ENCODE results near the gene PPM1B. TPM values are rescaled to one million over a fixed set of nuclear protein-coding genes. Genes with fewer than 3 reads are reported as not detected.
"Not testable (repeated sequence)": the region's sequence is repeated elsewhere in the genome, so short reads cannot be mapped to it uniquely, and the experiment has no call there.

Gene PPM1B
- total RNA-seq, 1 experiment from 2014 or later, result 49.5 TPM

DNA sequence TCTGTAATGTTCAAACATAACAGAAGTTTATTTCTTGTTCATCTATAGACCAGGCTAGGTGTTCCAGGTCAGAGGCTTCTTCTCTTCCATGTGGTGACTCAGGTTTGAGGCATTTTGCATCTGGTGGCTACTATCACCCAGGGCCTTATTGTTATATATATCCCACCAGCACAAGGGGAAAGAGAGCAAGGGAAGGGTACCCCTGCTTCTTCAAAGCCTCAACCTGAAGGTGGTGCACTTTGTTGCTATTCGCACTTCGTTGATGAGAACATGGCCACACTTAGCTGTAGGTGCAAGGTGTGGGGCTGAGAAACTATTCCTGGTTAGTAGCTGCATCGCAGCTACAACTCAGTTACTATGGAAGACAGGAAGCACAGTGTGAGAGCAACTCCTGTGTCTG, 79.2 kb downstream of the PPM1B start:
- H3K9ac ChIP-seq (ENCODE audit: low read length), result no peak overlapping the region
- H3K9me3 ChIP-seq (ENCODE audit: low read length), result no peaks in the 10 kb centered on the region
- no peaks in the 10 kb centered on the region for H3K9me2 ChIP-seq (replicated peaks; ENCODE audit: insufficient read depth, low read length)
- H2AFZ ChIP-seq (ENCODE audit: low read length), result no peak overlapping the region
- no peak overlapping the region for H3K4me3 ChIP-seq (ENCODE audit: low read length)
- H3K79me2 ChIP-seq (ENCODE audit: low read length), result no peaks in the 10 kb centered on the region
- no peak overlapping the region for H3K4me2 ChIP-seq (ENCODE audit: low read depth, low read length, poor library complexity, severe bottlenecking)
- peaks cover 15% of the 10 kb centered on the region for H3K4me1 ChIP-seq (ENCODE audit: low read length)
- no peaks in the 10 kb centered on the region for H3K36me3 ChIP-seq (ENCODE audit: insufficient read depth, low read length)
- no peaks in the 10 kb centered on the region for H3K27me3 ChIP-seq (ENCODE audit: low read length)
- peak; percentile 72 for DNase-seq
- H3K27ac ChIP-seq (ENCODE audit: low read length), result no peak overlapping the region
- H4K20me1 ChIP-seq (ENCODE audit: insufficient read depth, low read depth, low read length), result no peaks in the 10 kb centered on the region

DNA sequence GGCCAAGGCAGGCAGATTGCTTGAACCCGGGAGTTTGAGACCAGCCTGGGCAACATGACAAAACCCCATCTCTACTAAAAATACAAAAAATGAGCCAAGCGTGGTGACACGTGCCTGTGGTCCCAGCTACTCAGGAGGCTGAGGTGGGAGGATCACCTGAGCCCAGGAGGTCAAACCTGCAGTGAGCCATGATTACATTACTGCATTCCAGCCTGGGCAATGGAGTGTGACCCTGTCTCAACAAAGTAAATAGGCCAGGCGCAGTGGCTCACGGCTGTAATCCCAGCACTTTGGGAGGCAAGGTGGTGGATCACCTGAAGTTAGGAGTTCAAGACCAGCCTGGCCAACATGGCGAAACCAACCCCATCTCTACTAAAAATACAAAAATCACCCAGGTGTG, 80.6 kb downstream of the PPM1B start:
- H3K9ac ChIP-seq (ENCODE audit: low read length); H3K36me3 ChIP-seq (ENCODE audit: insufficient read depth, low read length); H3K9me2 ChIP-seq (replicated peaks; ENCODE audit: insufficient read depth, low read length); H4K20me1 ChIP-seq (ENCODE audit: insufficient read depth, low read depth, low read length); H3K79me2 ChIP-seq (ENCODE audit: low read length); H3K4me3 ChIP-seq (ENCODE audit: low read length); H2AFZ ChIP-seq (ENCODE audit: low read length); H3K9me3 ChIP-seq (ENCODE audit: low read length); H3K27me3 ChIP-seq (ENCODE audit: low read length); DNase-seq; H3K27ac ChIP-seq (ENCODE audit: low read length); H3K4me2 ChIP-seq (ENCODE audit: low read depth, low read length, poor library complexity, severe bottlenecking): not testable (repeated sequence)
- peaks cover 13% of the 10 kb centered on the region for H3K4me1 ChIP-seq (ENCODE audit: low read length)

DNA sequence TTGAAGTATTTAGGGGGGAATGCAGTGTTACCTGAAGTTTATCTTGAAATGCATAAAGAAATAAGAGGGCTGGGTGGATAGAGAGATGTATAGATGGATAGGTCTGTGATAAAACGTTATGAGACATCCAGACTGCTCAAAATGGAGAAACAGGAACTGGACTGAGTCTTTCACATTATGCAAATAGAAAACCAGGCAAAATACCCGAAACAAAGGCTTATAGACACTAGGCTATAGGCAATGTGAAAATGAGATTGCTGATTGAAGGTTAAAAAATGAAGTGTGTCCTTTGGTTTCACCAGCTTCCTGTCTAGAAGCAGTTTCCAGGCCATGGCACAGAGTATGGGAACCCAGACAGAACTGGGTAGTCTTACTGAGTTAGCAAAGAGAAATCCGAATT, 81.7 kb downstream of the PPM1B start:
- no peaks in the 10 kb centered on the region for H3K79me2 ChIP-seq (ENCODE audit: low read length)
- peaks cover 10% of the 10 kb centered on the region for H3K4me1 ChIP-seq (ENCODE audit: low read length)
- 0 out of 2 replicates have a peak overlapping the region, but pooled peaks have one; percentile 7 for H3K9ac ChIP-seq (ENCODE audit: low read length)
- no peaks in the 10 kb centered on the region for H3K9me2 ChIP-seq (replicated peaks; ENCODE audit: insufficient read depth, low read length)
- H2AFZ ChIP-seq (ENCODE audit: low read length), result peak overlapping the region; percentile 92
- H3K9me3 ChIP-seq (ENCODE audit: low read length), result no peaks in the 10 kb centered on the region
- no peaks in the 10 kb centered on the region for H4K20me1 ChIP-seq (ENCODE audit: insufficient read depth, low read depth, low read length)
- peak; percentile 67 for DNase-seq
- 0 out of 2 replicates have a peak overlapping the region, but pooled peaks have one; percentile 20 for H3K4me3 ChIP-seq (ENCODE audit: low read length)
- H3K27me3 ChIP-seq (ENCODE audit: low read length), result no peaks in the 10 kb centered on the region
- H3K4me2 ChIP-seq (ENCODE audit: low read depth, low read length, poor library complexity, severe bottlenecking), result peak overlapping the region; percentile 49
- H3K27ac ChIP-seq (ENCODE audit: low read length), result no peak overlapping the region
- H3K36me3 ChIP-seq (ENCODE audit: insufficient read depth, low read length), result no peaks in the 10 kb centered on the region

DNA sequence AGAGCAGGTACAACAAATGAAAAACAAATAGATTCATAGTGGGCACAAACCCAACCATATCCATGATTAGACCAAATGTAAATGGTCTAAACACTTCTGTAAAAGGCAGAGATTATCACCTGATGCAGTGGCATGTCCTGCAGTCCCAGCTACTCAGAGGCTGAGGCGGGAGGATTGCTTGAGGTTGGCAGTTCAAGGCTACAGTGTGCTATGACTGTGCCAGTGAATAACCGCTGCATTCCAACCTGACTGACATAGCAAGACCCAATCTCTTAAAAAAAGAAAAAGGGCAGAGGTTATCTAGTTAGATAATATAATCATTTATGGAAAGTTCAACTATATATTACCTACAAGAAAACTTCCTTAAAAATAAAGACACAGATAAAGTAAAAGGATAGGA, 85.3 kb downstream of the PPM1B start:
- no peak for DNase-seq
- peaks cover 10% of the 10 kb centered on the region for H3K4me1 ChIP-seq (ENCODE audit: low read length)
- no peaks in the 10 kb centered on the region for H3K9me2 ChIP-seq (replicated peaks; ENCODE audit: insufficient read depth, low read length)
- no peaks in the 10 kb centered on the region for H3K27me3 ChIP-seq (ENCODE audit: low read length)
- no peak overlapping the region for H3K9ac ChIP-seq (ENCODE audit: low read length)
- no peak overlapping the region for H3K4me3 ChIP-seq (ENCODE audit: low read length)
- no peaks in the 10 kb centered on the region for H3K79me2 ChIP-seq (ENCODE audit: low read length)
- no peaks in the 10 kb centered on the region for H4K20me1 ChIP-seq (ENCODE audit: insufficient read depth, low read depth, low read length)
- no peaks in the 10 kb centered on the region for H3K36me3 ChIP-seq (ENCODE audit: insufficient read depth, low read length)
- no peak overlapping the region for H2AFZ ChIP-seq (ENCODE audit: low read length)
- H3K27ac ChIP-seq (ENCODE audit: low read length), result no peak overlapping the region
- no peak overlapping the region for H3K4me2 ChIP-seq (ENCODE audit: low read depth, low read length, poor library complexity, severe bottlenecking)
- H3K9me3 ChIP-seq (ENCODE audit: low read length), result no peaks in the 10 kb centered on the region

DNA sequence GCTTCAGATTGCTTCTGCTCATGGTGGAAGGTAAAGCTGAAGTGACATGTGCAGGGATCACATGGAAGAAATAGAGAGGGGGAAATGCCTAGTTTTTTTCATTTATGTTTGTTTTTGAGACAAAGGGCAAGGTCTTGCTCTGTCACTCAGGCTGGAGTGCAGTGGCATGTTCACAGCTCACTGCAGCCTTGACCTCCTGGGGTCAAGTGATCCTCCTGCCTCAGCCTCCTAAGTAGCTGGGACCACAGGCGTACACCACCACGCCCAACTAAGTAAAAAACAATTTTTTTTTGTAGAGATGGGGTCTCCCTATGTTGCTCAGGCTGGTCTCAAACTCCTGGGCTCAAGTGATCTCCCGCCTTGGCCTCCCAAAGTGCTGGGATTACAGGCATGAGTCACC, 87.0 kb downstream of the PPM1B start:
- H3K9me2 ChIP-seq (replicated peaks; ENCODE audit: insufficient read depth, low read length); H3K9ac ChIP-seq (ENCODE audit: low read length); H4K20me1 ChIP-seq (ENCODE audit: insufficient read depth, low read depth, low read length): not testable (repeated sequence)

DNA sequence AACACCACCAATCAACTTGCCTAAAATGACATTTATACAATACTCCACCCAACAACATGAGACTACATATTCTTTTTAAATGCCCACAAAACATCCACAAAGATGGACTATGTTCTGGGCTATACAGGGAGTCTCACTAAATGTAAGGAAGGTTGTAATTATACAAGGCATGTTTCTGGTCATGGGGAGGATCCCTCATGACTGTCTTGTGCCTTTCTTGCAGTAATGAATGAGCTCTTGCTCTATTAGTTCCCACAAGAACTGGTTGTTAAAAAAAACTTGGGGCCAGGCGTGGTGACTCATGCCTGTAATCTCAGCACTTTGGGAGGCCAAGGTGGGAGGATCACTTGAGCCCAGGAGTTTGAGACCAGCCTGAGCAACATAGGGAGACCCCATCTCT, 89.1 kb downstream of the PPM1B start:
- not testable (repeated sequence) for DNase-seq; H3K9me2 ChIP-seq (replicated peaks; ENCODE audit: insufficient read depth, low read length); H3K9me3 ChIP-seq (ENCODE audit: low read length)

More for the DNA sequence above, 87.0 kb downstream of the PPM1B start:
- H2AFZ ChIP-seq (ENCODE audit: low read length); H3K4me2 ChIP-seq (ENCODE audit: low read depth, low read length, poor library complexity, severe bottlenecking); H3K27ac ChIP-seq (ENCODE audit: low read length); H3K4me1 ChIP-seq (ENCODE audit: low read length); H3K36me3 ChIP-seq (ENCODE audit: insufficient read depth, low read length); H3K27me3 ChIP-seq (ENCODE audit: low read length); H3K4me3 ChIP-seq (ENCODE audit: low read length); H3K79me2 ChIP-seq (ENCODE audit: low read length); H3K9me3 ChIP-seq (ENCODE audit: low read length); DNase-seq: not testable (repeated sequence)

DNA sequence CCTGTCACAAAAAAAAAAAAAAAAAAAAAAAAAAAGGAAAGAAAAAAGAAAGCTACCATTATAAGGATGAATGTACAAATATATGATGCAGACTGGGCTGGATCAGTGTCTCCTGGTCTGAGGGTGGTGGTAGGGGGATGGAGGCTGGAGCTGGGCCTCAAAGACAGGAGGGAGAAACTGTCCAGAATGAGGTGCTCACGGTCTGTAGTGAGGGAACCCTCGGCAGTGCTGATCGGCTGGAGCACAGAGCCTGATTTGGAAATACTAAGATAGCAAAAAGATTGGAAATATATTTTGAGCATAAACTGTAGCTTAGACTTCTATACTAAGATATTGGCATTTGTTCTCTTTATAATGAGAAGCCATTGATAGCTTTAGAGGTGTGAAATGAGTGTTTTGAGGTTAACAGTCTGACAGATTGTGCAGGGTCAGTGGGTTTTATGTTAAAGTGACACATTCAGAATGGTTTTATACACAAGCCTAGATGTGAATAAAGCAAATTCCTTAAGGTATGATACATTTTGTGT, 98.7 kb downstream of the PPM1B start:
- H3K9me2 ChIP-seq (replicated peaks; ENCODE audit: insufficient read depth, low read length), result no peaks in the 10 kb centered on the region
- no peaks in the 10 kb centered on the region for H3K79me2 ChIP-seq (ENCODE audit: low read length)
- H3K27ac ChIP-seq (ENCODE audit: low read length), result no peak overlapping the region
- DNase-seq, result no peak
- no peak overlapping the region for H2AFZ ChIP-seq (ENCODE audit: low read length)
- H3K9me3 ChIP-seq (ENCODE audit: low read length), result no peaks in the 10 kb centered on the region
- peaks cover 4% of the 10 kb centered on the region for H3K4me1 ChIP-seq (ENCODE audit: low read length)
- no peaks in the 10 kb centered on the region for H3K36me3 ChIP-seq (ENCODE audit: insufficient read depth, low read length)
- H3K27me3 ChIP-seq (ENCODE audit: low read length), result no peaks in the 10 kb centered on the region
- no peak overlapping the region for H3K9ac ChIP-seq (ENCODE audit: low read length)
- H3K4me2 ChIP-seq (ENCODE audit: low read depth, low read length, poor library complexity, severe bottlenecking), result no peak overlapping the region
- no peaks in the 10 kb centered on the region for H4K20me1 ChIP-seq (ENCODE audit: insufficient read depth, low read depth, low read length)
- H3K4me3 ChIP-seq (ENCODE audit: low read length), result no peak overlapping the region

More for the DNA sequence above, 89.1 kb downstream of the PPM1B start:
- not testable (repeated sequence) for H3K27me3 ChIP-seq (ENCODE audit: low read length); H3K4me1 ChIP-seq (ENCODE audit: low read length); H3K36me3 ChIP-seq (ENCODE audit: insufficient read depth, low read length); H3K4me2 ChIP-seq (ENCODE audit: low read depth, low read length, poor library complexity, severe bottlenecking); H3K9ac ChIP-seq (ENCODE audit: low read length); H3K4me3 ChIP-seq (ENCODE audit: low read length); H2AFZ ChIP-seq (ENCODE audit: low read length); H3K79me2 ChIP-seq (ENCODE audit: low read length); H3K27ac ChIP-seq (ENCODE audit: low read length); H4K20me1 ChIP-seq (ENCODE audit: insufficient read depth, low read depth, low read length)

DNA sequence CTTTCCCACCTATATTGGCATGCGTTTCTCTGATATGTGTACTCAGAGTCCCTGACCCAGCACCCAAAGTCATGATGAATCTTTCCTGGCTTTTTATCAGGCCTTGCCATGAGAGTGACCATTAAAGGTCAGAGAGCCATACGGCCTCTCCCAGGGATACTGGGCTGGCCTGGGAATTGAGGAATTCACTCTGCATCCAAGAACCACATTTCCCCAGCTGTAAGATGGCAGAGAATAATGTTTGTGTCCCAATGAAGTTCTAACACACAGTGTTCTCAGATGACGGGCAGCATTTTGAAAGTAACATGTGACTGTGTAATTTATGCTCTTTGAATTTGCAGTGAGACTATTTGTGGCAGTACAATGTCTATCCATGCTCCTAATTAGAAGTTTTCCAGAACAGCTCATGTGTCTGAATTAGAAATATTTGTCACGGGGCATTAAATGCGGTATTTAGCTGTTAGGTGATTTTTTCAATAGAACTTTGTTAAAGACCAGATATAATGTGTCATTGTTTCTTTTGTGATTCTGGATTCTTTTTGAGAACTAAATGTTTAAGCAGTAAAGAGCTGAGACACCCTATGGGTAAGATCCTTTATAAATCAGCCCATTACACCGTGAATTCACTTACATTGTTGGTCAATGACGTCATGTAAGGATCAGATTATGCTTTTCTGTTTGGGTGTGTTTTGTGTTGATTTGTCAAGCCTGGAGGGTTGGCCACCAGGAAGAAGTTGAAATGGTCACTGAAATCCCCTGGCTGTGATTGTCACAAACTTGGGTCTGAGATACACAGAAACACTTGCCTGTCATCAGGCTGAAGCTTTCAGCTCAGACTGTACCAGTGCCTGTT, 99.3 kb downstream of the PPM1B start:
- H3K4me1 ChIP-seq (ENCODE audit: low read length), result peaks cover 4% of the 10 kb centered on the region
- no peaks in the 10 kb centered on the region for H3K36me3 ChIP-seq (ENCODE audit: insufficient read depth, low read length)
- no peaks in the 10 kb centered on the region for H3K9me2 ChIP-seq (replicated peaks; ENCODE audit: insufficient read depth, low read length)
- no peaks in the 10 kb centered on the region for H3K9me3 ChIP-seq (ENCODE audit: low read length)
- H3K4me2 ChIP-seq (ENCODE audit: low read depth, low read length, poor library complexity, severe bottlenecking), result no peak overlapping the region
- H3K27me3 ChIP-seq (ENCODE audit: low read length), result no peaks in the 10 kb centered on the region
- no peaks in the 10 kb centered on the region for H4K20me1 ChIP-seq (ENCODE audit: insufficient read depth, low read depth, low read length)
- DNase-seq, result no peak
- no peak overlapping the region for H2AFZ ChIP-seq (ENCODE audit: low read length)
- H3K27ac ChIP-seq (ENCODE audit: low read length), result no peak overlapping the region
- H3K4me3 ChIP-seq (ENCODE audit: low read length), result no peak overlapping the region
- H3K79me2 ChIP-seq (ENCODE audit: low read length), result no peaks in the 10 kb centered on the region
- H3K9ac ChIP-seq (ENCODE audit: low read length), result no peak overlapping the region
